NCI-H226 (cell line): ENCODE measurements around the gene TSPEAR.

Experiments
- DNase-seq: peaks from one replicate; pipeline ENCODE4 v3.0.0-alpha.2; 2015

Gene TSPEAR

DNA sequence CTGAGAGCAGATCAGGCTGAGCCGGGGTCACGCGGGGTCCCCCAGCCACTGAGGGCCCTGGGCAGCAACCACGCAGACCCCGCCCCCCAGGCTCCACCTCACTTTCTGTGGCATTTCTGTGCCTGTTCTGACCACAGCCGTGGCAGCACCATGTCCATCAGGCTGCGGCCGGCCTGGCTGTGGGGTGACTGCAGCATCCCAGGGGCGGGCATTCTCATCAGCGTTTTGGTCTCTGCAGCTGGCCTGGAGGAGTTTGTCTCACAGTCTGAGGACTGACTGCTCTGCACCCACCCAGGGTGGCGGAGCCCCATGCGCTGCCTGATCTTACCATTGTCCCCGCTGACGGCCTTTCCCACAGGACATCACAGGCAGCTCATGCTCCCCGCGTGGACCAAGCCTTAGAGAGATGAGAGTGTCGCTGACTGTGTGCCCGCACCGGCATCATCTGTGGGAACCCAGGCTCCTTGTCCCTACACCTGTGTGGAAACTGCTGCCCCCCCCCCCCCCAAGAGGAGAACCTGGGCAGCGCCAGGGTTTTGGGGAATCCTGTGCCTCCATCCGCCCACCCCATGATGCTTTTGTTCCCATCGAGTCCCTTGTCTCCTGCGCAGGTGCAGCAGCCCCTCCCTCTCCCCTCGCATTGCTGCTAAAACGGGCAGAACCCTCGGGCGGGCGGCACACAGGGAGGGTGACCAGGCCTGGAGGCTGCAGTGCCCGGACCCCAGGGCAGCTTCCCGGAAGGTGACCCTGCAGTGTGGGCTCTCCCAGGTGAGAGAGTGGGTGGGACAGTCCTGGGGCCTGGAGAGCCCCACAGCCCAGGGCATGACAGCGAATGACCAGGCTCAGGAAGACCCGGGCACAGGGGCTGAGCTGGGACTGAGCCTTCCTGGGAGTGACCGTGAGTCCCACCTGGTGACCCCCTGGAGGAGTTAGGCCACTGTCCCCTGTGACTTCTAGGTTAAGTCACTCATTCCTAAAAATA is 173.2 kb downstream of the TSPEAR start:
- DNase-seq: no peak

DNA sequence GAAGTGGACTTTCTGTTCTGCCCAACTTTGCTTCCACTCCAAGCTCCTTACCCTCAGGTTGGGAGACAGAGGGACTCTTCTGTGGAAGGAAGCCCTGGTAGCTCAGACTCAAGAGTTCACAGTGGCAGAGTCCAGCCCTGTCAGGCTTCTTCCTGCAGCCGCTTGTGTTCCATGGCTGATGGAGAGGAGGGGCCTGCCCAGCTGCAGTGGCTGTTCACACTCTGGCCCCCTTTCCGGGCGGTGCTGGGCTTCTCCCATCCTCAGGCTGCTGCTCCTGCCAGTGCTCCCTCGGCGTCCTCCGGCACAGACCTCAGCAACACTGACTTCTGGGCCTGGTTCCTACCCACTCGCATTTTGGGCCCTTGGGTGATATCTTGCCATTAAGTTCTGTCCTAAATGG is 175.4 kb downstream of the TSPEAR start:
- DNase-seq: no peak

DNA sequence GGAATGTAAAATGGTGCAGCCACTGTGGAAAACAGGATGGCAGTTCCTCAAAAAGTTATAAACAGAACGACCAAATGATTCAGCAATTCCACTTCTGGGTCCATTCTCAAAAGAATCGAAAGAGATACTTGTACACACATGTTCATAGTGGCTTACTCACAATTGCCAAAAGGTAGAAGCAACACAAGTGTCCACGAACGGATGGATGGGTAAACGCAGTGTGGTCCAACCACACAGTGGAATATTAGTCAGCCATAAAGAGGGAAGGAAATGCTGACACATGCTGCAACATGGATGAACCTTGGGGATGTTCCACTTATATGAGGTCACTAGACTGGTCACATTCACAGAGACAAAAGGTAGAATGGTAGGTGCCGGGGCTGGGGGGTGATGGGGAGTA is 176.7 kb downstream of the TSPEAR start:
- no peak for DNase-seq

DNA sequence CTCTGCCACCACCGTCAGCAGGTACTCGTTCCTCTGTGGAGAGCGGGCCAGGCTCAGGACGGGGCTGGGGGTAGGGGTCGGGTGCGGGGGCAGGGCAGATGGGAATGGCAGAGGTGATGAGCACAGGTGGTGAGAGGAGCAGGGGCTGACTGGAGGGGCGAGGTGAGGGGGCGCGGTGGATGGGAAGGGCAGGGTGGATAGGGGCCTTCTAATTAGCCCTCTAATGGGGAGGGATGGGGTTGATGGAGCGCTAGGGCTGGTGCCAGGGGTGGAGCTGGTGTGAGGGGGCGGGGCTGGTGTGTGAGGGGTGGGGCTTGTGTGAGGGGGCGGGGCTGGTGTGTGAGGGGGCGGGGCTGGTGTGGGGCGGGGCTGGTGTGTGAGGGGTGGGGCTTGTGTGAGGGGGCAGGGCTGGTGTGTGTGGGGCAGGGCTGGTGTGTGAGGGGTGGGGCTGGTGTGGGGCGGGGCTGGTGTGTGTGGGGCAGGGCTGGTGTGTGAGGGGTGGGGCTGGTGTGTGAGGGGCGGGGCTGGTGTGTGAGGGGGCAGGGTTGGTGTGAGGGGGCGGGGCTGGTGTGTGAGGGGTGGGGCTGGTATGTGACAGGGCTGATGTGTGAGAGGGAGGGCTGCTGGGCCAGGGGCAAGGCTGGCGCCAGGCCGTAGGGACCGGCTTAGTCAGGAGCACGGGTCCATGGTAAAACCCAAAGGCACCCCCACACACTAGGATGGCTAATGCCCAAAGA is 177.3 kb downstream of the TSPEAR start:
- no peak for DNase-seq

DNA sequence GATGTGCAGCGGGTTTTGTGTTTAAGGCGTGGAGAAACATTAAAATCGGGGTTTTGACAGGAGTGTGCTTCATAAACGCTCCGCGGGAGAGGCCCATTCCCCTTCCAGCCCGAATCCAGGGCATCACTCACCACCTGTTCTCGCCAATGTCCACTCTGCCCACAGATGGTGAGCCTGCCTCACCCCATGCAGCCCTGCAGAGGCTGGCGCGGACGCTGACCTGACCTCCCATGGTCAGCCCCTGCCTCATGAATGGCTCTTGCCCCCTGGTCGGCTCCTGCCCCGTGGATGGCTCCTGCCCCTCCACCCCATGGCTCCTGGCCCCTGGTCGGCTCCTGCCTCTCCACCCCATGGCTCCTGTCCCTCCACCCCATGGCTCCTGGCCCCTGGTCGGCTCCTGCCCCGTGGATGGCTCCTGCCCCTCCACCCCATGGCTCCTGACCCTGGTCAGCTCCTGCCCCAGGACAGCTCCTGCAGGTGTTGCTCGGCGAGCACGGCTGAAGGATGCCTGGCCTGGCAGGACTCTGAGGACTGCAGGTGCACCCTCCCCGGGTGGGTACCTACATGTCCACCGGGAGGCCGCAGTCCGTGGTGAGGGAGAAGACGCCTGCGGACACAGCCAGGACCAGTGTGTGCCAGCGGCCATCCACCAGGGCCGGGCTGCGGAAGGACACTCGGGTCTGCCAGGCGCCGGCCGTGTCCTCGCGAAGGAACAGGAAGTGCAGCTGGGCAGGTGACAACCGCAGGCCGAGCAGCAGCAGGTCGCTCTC is 178.1 kb downstream of the TSPEAR start:
- no peak for DNase-seq

DNA sequence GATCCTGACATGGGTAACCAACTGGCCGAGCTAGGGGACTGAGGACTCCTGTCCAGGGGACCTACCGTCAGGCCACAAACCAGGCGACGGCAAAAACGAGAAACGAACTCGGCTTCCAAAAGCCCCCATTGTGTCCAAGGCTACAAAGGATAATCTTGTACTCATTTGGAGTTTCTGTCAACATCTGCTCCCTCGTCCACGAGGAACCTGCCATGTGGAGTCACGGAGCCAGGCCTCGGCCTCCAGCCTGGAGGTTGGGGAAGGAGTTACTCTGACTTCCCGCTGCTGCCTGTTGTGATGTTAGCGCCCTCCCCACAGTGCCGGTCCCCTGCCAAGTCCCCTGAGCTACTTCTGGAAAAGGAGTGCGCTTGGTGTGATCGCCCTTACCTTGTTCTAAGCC is 178.7 kb downstream of the TSPEAR start:
- no peak for DNase-seq

DNA sequence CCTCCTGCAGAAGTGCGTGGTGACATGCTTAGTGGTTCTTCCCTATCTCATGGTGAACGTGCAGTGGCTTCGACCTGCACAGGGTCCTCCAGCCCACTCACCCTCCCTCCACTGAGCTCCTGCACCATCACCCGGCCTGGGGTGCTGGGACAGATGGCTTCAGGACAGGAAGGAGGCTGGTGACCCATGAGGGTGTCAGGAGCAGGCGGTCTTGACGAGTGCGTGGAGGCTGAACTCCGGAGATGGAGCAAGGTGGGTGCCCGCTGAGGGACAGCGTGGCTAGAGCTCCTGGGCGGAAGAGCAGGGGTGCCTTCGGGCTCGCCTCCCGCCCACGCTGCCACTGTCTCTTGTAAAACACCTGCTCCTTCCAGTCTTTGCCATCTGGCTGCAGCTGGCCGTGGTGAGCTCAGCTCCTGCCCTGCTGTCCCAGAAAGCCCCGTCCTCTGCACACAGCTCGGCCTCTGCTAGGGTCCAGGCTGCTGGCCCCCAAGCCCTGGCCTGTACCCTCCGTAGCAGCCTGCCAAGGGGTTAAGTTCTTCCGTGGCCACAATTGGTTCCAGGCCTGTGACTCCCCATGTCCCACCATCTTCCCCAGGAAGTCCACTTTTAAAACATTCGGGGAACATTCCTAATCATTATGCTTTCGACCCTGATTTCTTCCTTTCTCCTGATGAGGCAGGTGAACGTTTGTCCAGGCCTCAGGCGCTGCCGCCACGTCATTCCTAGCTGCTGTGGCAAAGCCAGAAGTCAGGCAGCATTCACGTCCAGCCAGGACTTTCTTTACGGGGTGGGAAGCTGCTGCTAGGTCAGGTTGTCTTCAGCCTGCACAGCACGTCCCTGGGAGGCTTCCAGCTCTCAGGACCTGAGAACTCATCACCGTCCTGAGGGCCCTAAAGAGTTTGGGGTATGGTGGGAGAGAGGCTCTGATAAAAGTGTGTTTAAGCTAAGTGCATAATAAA is 179.5 kb downstream of the TSPEAR start:
- no peak for DNase-seq

DNA sequence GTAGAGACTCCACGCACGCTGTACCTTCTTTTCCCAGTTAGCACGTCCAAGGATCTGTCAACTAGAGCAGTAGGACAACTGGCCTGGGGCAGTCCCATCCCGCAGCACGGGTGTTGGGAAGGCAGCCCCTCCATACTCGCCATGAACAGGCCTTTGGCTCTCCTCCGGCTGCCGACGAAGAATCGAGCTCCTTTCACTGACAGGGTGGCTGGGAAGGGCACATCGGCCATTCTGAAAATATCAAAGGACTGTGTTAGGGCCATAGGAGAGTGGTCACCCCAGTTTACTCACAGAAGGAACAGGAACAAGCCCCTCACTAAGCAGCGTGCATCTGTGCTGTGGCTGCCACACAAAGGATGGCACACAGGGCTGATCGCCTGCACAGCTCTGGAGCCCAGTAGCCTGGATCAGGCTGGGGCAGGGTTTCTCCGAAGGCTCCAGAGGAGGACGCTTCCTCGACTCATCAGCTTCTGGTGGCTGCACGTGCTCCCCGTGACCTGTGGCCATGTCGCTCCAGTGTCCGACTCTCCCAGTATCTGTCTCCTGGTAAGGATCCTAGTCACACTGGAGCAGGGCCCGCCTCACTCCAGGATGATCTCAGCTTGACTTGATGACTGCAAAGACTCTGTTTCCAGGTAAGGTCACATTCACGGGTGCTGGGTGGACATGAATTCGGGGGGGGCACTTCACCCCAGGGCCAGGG is 180.3 kb downstream of the TSPEAR start:
- no peak for DNase-seq

DNA sequence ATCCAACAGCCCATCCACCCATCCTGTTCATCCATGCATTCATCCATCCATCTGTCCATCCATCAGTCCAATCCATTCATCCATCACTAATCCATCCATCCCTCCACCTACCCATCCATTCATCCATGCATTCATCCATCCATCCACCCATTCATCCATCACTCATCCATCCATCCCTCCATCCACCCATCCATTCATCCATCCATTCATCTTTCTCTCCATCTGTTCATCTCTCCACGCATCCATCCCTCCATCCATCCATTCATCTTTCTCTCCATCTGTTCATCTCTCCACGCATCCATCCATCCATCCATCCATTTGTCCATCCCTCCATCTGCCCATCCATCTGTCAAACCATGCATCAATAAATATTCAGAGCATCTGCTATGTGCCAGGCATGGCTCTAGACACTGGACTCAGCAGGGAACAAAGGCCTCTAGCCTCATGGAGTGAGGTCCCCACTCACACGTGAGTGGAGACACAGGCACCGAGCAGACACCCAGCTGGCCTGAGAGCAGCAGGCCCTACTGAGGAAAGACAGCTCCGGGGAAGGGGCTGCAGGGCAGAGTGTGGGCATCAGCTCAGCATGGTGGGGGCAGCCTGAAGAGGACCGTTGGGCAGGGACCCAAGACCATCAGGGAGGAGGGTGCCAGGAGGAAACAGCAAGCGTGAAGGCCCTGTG is 181.0 kb downstream of the TSPEAR start:
- DNase-seq: no peak

DNA sequence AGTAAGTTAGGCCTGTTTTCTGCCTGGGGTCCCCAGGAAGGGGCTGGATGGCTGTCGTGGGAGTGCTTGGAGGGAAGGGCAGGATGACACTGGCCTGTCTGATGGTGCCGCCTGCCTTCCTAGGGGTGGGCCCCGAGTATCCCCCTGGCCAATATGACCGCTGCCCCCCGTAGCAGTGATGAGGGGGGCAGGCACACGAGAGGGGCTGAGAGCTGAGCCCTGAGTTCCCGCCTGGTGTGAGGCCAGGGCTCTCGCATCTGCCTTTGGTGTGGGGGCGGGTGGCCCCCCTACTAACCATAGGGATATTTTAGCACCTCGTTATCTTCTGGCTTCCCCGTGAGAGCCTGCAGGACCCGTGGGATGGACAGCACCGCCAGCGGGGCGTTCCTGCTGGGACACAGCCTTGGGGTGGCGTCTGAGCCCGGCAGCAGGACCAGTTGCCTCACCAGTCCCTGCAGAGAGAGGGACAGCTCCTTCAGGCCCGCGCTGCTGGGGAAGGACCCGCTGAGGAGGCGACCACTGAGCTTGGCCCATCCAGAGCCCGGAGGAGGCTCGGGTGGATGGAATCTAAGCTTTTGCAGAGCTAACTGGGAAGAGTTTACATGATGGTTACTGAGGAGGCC is 181.8 kb downstream of the TSPEAR start:
- DNase-seq: no peak

DNA sequence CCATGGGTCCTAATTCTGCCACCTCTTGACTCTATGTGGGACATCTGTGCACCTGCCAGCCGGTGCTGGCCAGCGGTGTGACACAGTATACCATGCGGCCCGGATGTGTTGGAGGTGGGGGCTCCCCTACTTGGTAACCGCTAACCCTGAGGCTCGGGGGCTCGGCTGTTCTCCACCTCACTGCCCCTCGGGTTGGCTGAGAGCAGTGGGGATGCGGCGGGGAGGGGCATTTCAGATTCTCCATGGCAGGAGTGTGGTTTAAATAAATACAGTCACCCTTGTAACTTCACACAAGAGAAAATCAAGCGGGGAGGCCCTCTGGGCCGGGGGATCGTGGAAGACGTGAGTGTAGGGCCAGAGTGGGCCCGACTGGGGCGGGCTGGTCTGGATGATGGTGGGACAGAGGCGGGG is 182.4 kb downstream of the TSPEAR start:
- no peak for DNase-seq

DNA sequence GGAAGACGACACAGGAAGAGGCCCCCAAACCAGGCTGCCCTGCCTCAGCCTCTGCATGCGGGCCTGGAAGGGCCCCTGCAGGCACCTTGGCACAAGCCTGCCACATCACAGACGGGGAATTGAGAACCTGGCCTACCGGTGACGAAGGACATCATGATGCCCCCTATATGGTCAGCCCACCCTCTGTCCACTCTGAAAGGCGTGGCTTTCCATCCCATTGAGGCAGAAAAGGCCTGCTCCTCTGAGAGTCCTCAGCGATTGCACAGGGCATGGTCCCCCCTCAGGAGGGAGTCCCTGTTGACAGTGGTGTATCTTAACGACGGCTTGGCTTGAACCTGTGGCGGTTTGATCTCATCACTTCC is 182.8 kb downstream of the TSPEAR start:
- DNase-seq: no peak

DNA sequence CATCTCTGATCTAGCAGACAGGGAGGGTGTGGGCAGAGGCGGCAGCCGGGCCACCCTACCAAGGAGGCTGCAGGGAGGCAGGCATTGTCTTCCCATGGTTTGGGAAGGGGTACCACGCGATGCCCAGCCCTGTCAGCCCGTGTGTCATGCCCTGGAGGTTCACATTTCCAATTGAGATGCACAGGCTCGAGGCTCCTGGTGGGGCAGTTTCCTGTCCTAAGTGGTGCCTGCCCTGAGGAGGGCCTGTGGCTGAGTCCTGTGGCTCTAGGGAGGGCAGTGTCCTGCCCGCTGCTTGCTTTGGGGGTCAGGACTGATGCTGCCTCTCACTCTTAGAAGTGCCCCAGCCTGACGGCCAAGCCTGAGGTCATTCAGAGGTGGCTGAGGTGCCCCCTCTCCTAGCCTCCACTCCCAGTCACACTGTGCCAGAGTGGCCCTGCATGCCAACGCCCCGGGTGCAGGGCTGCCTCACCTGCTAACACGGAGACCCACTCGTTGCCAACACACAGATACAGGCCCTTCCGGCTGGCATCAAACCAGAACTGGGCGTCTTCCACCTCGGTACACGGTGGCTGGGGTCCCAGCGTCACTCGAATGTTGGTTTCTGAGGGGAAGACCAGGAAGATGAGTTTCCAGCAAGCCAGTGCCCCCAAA is 183.3 kb downstream of the TSPEAR start:
- no peak for DNase-seq

DNA sequence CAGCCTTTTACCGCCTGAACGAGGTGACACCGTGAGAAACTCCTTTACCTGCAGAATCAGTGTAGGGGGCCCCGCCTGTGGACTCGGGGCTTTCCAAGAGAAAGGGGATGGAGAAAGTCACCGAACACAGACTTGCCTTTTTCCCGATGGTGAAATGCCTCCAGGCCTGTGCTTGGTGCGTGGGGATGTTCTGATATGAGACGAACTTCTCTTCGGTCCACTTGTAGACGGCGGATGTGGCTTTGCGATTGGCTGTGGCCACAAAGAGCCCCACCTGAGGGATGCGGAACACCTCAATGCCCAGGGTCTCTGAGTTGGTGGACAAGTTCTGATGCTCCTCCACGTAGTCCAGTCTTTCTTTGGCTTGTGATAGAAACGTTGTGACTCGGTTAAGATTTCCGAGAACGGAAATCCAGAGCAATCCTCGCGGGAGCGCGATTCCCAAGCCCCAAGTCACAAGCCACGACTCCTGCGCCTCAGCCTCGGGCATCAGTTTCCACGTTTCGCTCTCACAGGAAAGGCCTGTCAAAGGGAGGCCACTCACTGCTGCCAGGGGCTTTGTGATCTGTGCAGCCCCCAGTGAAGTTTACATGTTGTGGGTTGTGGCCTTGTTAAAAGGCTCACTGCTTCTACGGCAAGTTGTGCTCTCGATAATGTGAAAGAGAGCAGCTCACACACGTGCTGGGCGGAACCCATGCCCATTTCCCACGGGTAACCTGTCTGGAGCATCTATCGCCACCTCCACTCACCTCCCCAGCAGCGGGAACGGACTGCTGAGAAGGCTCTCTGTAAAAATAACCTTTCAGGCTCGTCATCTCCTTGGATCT is 184.0 kb downstream of the TSPEAR start:
- DNase-seq: no peak

DNA sequence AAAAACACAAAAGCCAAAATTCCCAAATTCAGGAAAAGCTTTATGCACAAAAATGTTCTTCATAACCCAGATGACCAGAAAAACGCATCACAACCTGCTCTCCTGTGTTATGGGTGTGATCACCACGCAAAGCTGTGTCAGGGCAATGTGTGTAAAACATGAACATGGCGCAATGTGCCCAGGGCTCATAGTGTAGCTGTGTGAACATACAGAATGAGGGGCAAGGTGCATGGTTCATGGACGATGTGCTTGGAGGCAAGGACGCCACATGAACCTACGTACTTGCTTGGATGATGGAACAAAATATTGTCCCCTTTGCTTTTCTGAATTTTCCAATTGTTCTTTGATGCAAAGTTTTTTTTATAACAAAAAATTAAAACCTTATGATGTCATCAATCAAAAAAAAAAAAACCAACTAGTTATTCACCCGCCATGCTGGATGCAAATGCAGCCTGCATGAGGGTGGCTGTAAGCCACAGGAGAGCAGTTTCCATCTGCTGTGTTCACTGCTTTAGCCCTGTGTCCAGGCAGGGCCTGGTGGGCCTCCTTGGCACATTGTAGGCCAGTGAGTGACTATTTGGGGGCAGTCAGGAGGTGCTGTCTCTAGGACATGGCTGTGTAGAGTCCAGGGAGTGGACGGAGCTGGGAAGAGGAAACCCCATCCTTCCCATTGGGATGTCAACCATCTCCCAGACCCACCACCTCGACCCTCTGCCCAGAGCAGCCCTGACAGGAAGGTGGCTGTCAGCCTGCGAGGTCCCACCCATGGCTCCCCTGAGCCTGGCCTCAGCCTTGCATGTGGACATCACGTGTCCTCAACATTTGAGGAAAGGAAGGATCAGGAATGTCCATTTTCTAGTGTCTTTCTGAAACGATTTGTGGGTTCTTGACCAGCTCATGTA is 185.0 kb downstream of the TSPEAR start:
- DNase-seq: no peak

DNA sequence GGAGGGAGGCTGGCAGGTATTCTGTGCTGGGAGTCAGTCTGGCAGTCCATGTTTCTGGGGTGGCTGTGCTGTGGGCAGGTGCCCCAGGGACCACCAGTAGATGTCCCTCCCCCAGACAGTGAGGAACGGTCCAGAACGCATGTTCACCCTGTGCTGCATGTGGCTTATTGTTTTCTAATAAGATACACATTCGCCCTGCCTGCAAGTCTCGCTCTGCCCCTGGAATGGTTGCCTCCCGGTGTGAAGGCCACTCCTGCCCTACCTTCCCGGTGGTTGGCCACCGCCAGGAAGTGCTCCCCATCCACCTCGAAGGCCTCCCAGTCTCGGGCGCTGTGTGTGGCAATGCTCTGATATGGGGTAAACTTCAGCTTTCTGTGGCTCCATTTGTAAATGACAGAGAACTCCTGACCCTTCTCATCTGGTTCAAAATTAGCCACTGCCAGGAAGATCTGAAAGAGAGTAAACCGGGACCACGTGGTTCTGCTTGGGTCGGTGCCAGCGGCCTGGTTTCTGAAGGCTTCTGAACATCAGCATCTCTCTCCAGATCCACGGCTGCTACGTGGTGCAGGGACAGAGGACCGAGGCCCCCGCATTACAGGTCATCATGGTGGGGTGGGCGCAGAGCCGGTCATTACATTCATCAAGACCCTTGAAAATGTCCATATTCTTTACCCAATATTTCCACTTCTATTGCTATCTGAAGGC is 185.8 kb downstream of the TSPEAR start:
- no peak for DNase-seq
